CD4-positive, alpha-beta T cell (primary cell): ENCODE data around the gene RLN3. TPM values are rescaled to one million over a fixed set of nuclear protein-coding genes. Genes with fewer than 3 reads are reported as not detected.
A peak's percentile ranks its signal among the peaks of the same experiment; 100 is the strongest.

ENCODE experiments used
- ATAC-seq: fragments of 200-7000 bp; cut with Tn5 transposase; one replicate; pipeline ENCODE4 v1.10.0; 2022; ENCODE audit warnings: mild to moderate bottlenecking; ENCODE audit not compliant: poor library complexity
- CTCF ChIA-PET: fragments of 350-600 bp; sonication (Branson Sonifier 250); formaldehyde crosslinking; loops from one replicate; lab custom pipeline; 2021; ENCODE audit warnings: antibody characterized with exemption, inconsistent platforms; lab: Charles Lee
- POLR2A ChIA-PET: fragments of 350-600 bp; sonication (Branson Sonifier 250); formaldehyde crosslinking; loops from one replicate; lab custom pipeline; 2021; ENCODE audit warnings: antibody characterized with exemption, inconsistent platforms; lab: Charles Lee
- DNase-seq, 14 experiments: peaks; one replicate each; pipeline ENCODE4 v3.0.0-alpha.2; 2013 to 2020; ENCODE audit warnings: mixed read lengths in 2 of 14
- H3K27ac ChIP-seq, 2 donors: one replicate each; pipeline versions ENCODE4 v1.5.1 to v1.7.0; 2013; ENCODE audit warnings: low read length in 2 of 2, low read depth in 1 of 2, mild to moderate bottlenecking in 1 of 2
- H3K27me3 ChIP-seq, 2 experiments: 1 replicate in 1 of 2; 2 replicates in 1 of 2; pipeline versions ENCODE4 v1.6.1 to v1.7.0; 2013; ENCODE audit warnings: low read length in 2 of 2, control low read depth in 1 of 2, mild to moderate bottlenecking in 1 of 2, moderate library complexity in 1 of 2; ENCODE audit not compliant: insufficient read depth in 2 of 2, control insufficient read depth in 1 of 2
- H3K36me3 ChIP-seq: one replicate; pipeline ENCODE4 v1.6.1; 2013; ENCODE audit warnings: low read length, control low read depth; ENCODE audit not compliant: insufficient read depth
- H3K4me1 ChIP-seq: one replicate; pipeline ENCODE4 v1.6.1; 2013; ENCODE audit warnings: low read length, control low read depth; ENCODE audit not compliant: insufficient read depth
- H3K4me3 ChIP-seq: one replicate; pipeline ENCODE4 v1.5.1; 2013; ENCODE audit warnings: mild to moderate bottlenecking, low read length, moderate library complexity
- H3K9me3 ChIP-seq, 2 experiments: 1 replicate in 1 of 2; 2 replicates in 1 of 2; pipeline versions ENCODE4 v1.6.1 to v1.7.0; 2013; ENCODE audit warnings: low read length in 2 of 2, mild to moderate bottlenecking in 2 of 2, control low read depth in 1 of 2, moderate library complexity in 1 of 2; ENCODE audit not compliant: control insufficient read depth in 1 of 2, insufficient read depth in 1 of 2
- H3K27ac Mint-ChIP-seq: one replicate; pipeline ENCODE4 v1.8.0; 2020; ENCODE audit warnings: mixed read lengths
- H3K27me3 Mint-ChIP-seq: one replicate; pipeline ENCODE4 v1.8.0; 2021; ENCODE audit warnings: mixed read lengths
- H3K36me3 Mint-ChIP-seq: one replicate; pipeline ENCODE4 v1.8.0; 2021; ENCODE audit warnings: low read depth, mixed read lengths
- H3K4me1 Mint-ChIP-seq: one replicate; pipeline ENCODE4 v1.8.0; 2021; ENCODE audit warnings: low read depth, mixed read lengths
- H3K4me3 Mint-ChIP-seq: one replicate; pipeline ENCODE4 v1.8.0; 2020; ENCODE audit warnings: mild to moderate bottlenecking, mixed read lengths
- H3K9me3 Mint-ChIP-seq: one replicate; pipeline ENCODE4 v1.8.0; 2020; ENCODE audit warnings: mixed read lengths
- intact Hi-C, 2 experiments: fragments of 100-400 bp; cut with DNase I in 1 of 2; cut with micrococcal nuclease in 1 of 2; formaldehyde crosslinking; loops; one replicate each; pipeline versions ENCODE4 v1.15.1 to v1.9.0; 2023 to 2025; cut with DNase I, micrococcal nuclease
- total RNA-seq, 174 experiments: library from RNA in 2 of 174; stranded (reverse) in 2 of 174; gene quantifications; one replicate each; pipeline ENCODE4 v1.2.3 and lab custom pipeline; 2021 to 2026
- TF ChIP-seq, protein P1 (sequence below): fragments of 200-600 bp; IDR thresholded peaks from one replicate; pipeline ENCODE4 v1.8.0; 2022; ENCODE audit warnings: antibody characterized with exemption, mild to moderate bottlenecking

RLN3 gene
- total RNA-seq, 2 experiments from 2014 or later, result not detected

DNA sequence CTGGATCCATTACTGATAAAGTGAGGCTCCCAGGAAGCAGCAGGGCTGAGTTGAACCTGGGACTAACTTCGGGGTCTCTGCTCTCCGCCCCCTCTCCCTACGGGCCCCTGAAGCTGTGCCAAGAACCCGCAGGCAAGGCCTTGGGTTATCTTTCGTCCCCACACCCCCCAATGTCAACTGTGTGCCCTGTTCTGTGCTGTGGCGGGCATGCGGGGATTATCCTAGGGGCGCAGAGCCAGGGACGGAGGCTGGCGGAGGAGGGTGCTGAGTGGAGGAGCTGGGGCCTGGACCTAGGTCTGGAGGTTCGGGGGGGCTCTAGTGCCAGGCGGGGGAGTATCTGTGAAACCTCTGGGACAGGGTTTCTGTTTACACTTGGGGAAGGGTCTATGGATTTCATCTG is 48.3 kb upstream of the RLN3 start:
- Mint-ChIP-seq H3K27ac (peak overlapping the region; percentile 72), H3K4me3 (peak overlapping the region; percentile 51), H3K4me1 (peaks cover 41% of the 10 kb centered on the region), H3K9me3 (no peaks in the 10 kb centered on the region), H3K27me3 (no peaks in the 10 kb centered on the region), H3K36me3 (peaks cover 4% of the 10 kb centered on the region)
- Histone ChIP-seq H3K36me3 (peaks cover 25% of the 10 kb centered on the region), H3K4me1 (peaks cover 60% of the 10 kb centered on the region), H3K27ac (no peak overlapping the region), H3K4me3 (no peak overlapping the region), H3K9me3 (no peaks in the 10 kb centered on the region), H3K27me3 (no peaks in the 10 kb centered on the region)
- peak in 1 of 14 experiments; percentile 21 for DNase-seq
- CTCF ChIA-PET, result interaction anchor here (0.7 kb wide), 1 partner anchor 26 kb away, joined by 3 read pairs; the partner anchor contains the start of gene RFX1
- intact Hi-C loops, result no loop called here
- ATAC-seq, result no peak
- POLR2A ChIA-PET, result interaction anchor here (1.3 to 3.2 kb wide), 3 partner anchors 24 to 52 kb away, joined by 4 to 20 read pairs (median 5); partner anchors contain the start of gene IL27RA
- TF ChIP-seq, protein P1, sequence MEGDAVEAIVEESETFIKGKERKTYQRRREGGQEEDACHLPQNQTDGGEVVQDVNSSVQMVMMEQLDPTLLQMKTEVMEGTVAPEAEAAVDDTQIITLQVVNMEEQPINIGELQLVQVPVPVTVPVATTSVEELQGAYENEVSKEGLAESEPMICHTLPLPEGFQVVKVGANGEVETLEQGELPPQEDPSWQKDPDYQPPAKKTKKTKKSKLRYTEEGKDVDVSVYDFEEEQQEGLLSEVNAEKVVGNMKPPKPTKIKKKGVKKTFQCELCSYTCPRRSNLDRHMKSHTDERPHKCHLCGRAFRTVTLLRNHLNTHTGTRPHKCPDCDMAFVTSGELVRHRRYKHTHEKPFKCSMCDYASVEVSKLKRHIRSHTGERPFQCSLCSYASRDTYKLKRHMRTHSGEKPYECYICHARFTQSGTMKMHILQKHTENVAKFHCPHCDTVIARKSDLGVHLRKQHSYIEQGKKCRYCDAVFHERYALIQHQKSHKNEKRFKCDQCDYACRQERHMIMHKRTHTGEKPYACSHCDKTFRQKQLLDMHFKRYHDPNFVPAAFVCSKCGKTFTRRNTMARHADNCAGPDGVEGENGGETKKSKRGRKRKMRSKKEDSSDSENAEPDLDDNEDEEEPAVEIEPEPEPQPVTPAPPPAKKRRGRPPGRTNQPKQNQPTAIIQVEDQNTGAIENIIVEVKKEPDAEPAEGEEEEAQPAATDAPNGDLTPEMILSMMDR, result no peak

DNA sequence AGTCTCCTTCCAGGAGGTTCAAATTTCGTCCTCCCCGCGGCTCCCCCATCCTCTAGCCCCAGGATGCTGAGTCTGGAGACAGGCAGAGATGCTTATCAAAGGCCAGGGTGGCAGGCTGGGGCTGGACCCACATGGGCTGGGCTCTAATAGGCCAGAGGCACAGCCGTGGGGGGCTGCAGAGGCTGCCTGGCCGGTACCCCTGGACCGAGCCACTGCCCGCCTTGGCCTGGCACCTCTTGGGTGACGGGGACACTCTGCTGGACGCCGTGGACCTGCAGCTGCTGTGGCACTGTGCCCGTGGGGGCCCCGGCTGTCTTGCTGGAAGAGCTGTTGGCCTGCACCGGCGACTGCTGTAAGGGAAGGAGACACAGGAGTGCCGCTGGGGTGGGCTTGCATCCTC is 47.6 kb upstream of the RLN3 start:
- peaks cover 48% of the 10 kb centered on the region for H3K4me1 Mint-ChIP-seq
- H3K27me3 Mint-ChIP-seq, result no peaks in the 10 kb centered on the region
- TF ChIP-seq, protein P1, result no peak

DNA sequence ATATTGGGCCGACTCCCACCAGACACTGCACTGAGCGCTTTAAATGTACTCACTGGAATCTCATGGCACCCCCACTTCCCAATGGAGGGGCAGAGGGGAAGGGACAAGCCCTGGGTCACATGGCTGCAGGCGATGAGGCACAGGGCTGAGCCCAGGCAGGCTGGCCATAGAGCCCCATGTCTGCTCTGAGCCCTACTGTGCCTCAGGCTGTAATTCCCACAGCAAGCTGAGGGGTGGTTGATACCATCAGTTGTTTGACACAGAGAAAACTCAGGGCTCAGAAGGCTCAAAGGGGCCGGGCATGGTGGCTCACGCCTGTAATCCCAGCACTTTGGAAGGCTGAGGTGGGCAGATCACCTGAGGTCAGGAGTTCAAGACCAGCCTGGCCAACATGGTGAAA is 46.9 kb upstream of the RLN3 start:
- intact Hi-C loops, result no loop called here
- no peak overlapping the region for H3K4me3 Mint-ChIP-seq

More for the DNA sequence above, 47.6 kb upstream of the RLN3 start:
- Histone ChIP-seq H3K4me1 (peaks cover 67% of the 10 kb centered on the region), H3K9me3 (no peaks in the 10 kb centered on the region), H3K27ac (no peak overlapping the region), H3K27me3 (no peaks in the 10 kb centered on the region), H3K4me3 (no peak overlapping the region), H3K36me3 (peaks cover 24% of the 10 kb centered on the region)
- Mint-ChIP-seq H3K9me3 (no peaks in the 10 kb centered on the region), H3K36me3 (peaks cover 4% of the 10 kb centered on the region), H3K27ac (no peak overlapping the region), H3K4me3 (no peak overlapping the region)
- ChIA-PET POLR2A (interaction anchor here (1.7 kb wide), 1 partner anchor 51 kb away, joined by 5 read pairs; the partner anchor contains the start of gene IL27RA), CTCF (no interaction called here)
- DNase-seq (peak in 1 of 14 experiments; percentile 27), ATAC-seq (no peak)
- intact Hi-C loops, result no loop called here

More for the DNA sequence above, 46.9 kb upstream of the RLN3 start:
- ChIA-PET POLR2A (interaction anchor here (1.7 kb wide), 1 partner anchor 51 kb away, joined by 5 read pairs; the partner anchor contains the start of gene IL27RA), CTCF (no interaction called here)
- Histone ChIP-seq H3K4me1 (peaks cover 73% of the 10 kb centered on the region), H3K9me3 (no peaks in the 10 kb centered on the region), H3K36me3 (peaks cover 18% of the 10 kb centered on the region), H3K27ac (no peak overlapping the region), H3K27me3 (no peaks in the 10 kb centered on the region), H3K4me3 (no peak overlapping the region)
- Mint-ChIP-seq H3K4me1 (peaks cover 55% of the 10 kb centered on the region), H3K27ac (peak overlapping the region; percentile 56), H3K27me3 (no peaks in the 10 kb centered on the region), H3K36me3 (peaks cover 4% of the 10 kb centered on the region), H3K9me3 (no peaks in the 10 kb centered on the region)
- ATAC-seq, result no peak
- TF ChIP-seq, protein P1, result no peak
- DNase-seq, result no peak
